ENCODE data around the gene ERO1B. TPM values are rescaled to one million over a fixed set of nuclear protein-coding genes. Genes with fewer than 3 reads are reported as not detected.

The ERO1B gene
- total RNA-seq, 1 experiment from 2014 or later, result 6.4 TPM

DNA sequence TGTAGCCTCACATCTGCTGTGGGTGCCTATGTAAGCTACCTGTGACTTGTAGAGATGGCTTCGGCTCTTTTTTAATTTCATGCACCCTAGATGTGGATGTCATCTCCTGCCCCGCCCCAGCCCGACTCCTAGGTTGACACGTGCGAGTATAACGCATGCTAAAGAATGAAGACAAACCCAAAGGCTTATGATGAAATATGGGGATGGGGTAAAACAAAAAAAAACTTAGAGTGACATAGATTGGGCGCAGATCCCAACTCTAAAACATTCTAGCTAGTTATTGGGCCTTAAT lies 613 bp upstream of the ERO1B start:
- intact Hi-C loops (cut with micrococcal nuclease; ENCODE audit: unreplicated experiment), result loop anchor here (5.0 to 10.0 kb wide), 2 partner anchors 138 to 175 kb away; partner anchors contain the start of gene GPR137B
- BruUV-seq (replicated peaks), result TSS peak; percentile 63
- H3K9me3 Mint-ChIP-seq (ENCODE audit: low read depth, unreplicated experiment), result no peaks in the 10 kb centered on the region
- no peak for DNase-seq
- peak overlapping the region; percentile 70 for H3K4me3 Mint-ChIP-seq (ENCODE audit: low read depth, unreplicated experiment)
- H3K4me1 Mint-ChIP-seq (ENCODE audit: low read depth, unreplicated experiment), result peaks cover 23% of the 10 kb centered on the region
- CTCF ChIA-PET, result no interaction called here
- peak overlapping the region; percentile 54 for H3K27ac Mint-ChIP-seq (ENCODE audit: unreplicated experiment)
- H3K36me3 Mint-ChIP-seq (ENCODE audit: insufficient read depth, unreplicated experiment), result peaks cover 19% of the 10 kb centered on the region
- TF ChIP-seq, protein P1, sequence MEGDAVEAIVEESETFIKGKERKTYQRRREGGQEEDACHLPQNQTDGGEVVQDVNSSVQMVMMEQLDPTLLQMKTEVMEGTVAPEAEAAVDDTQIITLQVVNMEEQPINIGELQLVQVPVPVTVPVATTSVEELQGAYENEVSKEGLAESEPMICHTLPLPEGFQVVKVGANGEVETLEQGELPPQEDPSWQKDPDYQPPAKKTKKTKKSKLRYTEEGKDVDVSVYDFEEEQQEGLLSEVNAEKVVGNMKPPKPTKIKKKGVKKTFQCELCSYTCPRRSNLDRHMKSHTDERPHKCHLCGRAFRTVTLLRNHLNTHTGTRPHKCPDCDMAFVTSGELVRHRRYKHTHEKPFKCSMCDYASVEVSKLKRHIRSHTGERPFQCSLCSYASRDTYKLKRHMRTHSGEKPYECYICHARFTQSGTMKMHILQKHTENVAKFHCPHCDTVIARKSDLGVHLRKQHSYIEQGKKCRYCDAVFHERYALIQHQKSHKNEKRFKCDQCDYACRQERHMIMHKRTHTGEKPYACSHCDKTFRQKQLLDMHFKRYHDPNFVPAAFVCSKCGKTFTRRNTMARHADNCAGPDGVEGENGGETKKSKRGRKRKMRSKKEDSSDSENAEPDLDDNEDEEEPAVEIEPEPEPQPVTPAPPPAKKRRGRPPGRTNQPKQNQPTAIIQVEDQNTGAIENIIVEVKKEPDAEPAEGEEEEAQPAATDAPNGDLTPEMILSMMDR (IDR thresholded peaks at IDR 0.05; ENCODE audit: unreplicated experiment), result no peak
- peaks cover 42% of the 10 kb centered on the region for H3K27me3 Mint-ChIP-seq (ENCODE audit: unreplicated experiment)

DNA sequence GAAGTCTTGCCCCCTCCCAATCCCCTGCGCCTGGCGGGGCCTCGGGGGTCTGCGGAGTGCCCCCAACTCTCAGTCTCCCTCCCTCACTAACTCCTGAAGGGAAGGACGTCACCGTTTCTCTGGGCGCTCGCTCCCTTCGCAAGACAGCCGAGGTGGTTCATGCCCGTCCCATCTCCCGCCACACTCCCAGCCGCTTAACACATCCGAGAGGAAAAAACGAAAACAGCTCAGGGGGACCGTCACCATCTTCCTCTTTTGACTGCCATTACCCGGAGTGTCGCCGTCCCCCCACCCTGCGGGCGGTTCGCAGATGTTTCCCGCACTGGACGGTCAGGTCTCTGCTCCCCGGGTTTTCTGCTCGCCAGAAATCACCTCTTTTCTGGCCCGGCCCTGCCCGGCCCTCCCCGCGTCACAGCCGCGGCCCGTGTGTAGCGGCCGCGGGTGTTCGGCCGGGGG lies 532 bp downstream of the ERO1B start:
- DNase-seq, result peak; percentile 34
- TF ChIP-seq, protein P1 (IDR thresholded peaks at IDR 0.05; ENCODE audit: unreplicated experiment), result no peak
- Mint-ChIP-seq H3K27me3 (ENCODE audit: unreplicated experiment) (peaks cover 37% of the 10 kb centered on the region), H3K27ac (ENCODE audit: unreplicated experiment) (no peak overlapping the region), H3K36me3 (ENCODE audit: insufficient read depth, unreplicated experiment) (peaks cover 19% of the 10 kb centered on the region), H3K4me1 (ENCODE audit: low read depth, unreplicated experiment) (peaks cover 23% of the 10 kb centered on the region), H3K4me3 (ENCODE audit: low read depth, unreplicated experiment) (peak overlapping the region; percentile 70), H3K9me3 (ENCODE audit: low read depth, unreplicated experiment) (no peaks in the 10 kb centered on the region)
- BruUV-seq (replicated peaks), result no TSS peak
- CTCF ChIA-PET, result no interaction called here
- intact Hi-C loops (cut with micrococcal nuclease; ENCODE audit: unreplicated experiment), result loop anchor here (5.0 to 10.0 kb wide), 2 partner anchors 136 to 174 kb away; partner anchors contain the start of gene GPR137B

DNA sequence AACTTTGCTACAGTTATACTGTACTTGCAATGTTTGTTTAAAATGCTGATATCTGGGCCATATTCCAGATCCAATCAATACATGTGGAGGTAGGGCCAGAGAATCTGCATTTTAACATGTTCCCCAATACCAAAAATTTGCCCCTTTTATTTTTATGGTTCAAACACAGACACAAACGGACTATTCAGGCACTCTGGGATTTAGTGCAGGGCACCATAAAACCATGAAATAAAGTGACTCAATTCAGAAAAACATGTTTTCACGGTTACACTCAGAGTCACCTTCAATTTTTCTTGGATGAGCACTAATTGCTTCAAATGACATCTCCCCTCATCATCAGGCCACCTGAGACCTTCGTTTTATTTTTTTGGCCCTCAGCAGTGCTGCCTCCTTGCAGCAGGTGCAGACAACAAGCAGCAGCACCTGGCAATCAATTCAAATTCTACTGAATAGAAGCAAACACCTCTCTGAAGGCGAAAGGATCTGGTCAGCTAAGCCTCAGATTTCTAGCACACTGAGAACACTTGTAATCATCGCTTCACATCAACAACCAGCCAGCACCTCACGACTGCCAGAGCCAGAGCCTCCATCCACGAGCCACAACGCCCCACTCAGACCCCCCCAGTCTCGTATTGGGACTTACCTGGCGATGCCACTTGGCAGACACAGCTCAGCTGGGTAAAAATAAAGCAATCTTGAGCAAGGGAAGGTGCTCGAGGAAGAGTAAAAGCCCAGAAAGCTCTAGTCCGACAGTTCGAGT lies 1.1 kb downstream of the ERO1B start:
- Mint-ChIP-seq H3K4me3 (ENCODE audit: low read depth, unreplicated experiment) (peak overlapping the region; percentile 70), H3K27me3 (ENCODE audit: unreplicated experiment) (peaks cover 31% of the 10 kb centered on the region), H3K36me3 (ENCODE audit: insufficient read depth, unreplicated experiment) (peaks cover 19% of the 10 kb centered on the region), H3K9me3 (ENCODE audit: low read depth, unreplicated experiment) (peaks cover 2% of the 10 kb centered on the region), H3K4me1 (ENCODE audit: low read depth, unreplicated experiment) (peaks cover 23% of the 10 kb centered on the region), H3K27ac (ENCODE audit: unreplicated experiment) (no peak overlapping the region)
- CTCF ChIA-PET, result no interaction called here
- TF ChIP-seq, protein P1 (IDR thresholded peaks at IDR 0.05; ENCODE audit: unreplicated experiment), result no peak
- intact Hi-C loops (cut with micrococcal nuclease; ENCODE audit: unreplicated experiment), result loop anchor here (5.0 to 10.0 kb wide), 2 partner anchors 136 to 173 kb away; partner anchors contain the start of gene GPR137B
- BruUV-seq (replicated peaks), result TSS peak; percentile 36
- DNase-seq, result peak; percentile 25

DNA sequence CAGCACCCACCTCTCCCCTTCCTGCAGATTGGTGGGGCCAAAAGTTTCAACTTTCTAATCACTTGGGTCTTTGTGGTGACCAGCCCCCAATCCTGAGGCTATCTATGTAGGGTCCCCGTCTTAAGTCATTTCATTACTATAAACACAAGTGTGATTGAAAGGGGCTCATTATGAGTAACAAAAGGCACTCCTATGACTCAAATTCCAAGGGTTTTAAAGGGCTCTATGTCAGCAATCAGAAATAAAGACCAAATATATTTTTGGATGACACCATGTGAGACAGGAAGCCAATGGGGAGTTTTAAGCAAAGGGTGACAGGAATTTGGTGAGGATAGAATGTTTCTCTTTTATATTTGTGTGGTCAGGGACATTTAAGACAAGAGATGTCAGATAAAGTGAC lies 6.2 kb downstream of the ERO1B start:
- peaks cover 3% of the 10 kb centered on the region for H3K4me1 Mint-ChIP-seq (ENCODE audit: low read depth, unreplicated experiment)
- no TSS peak for BruUV-seq (replicated peaks)
- peaks cover 1% of the 10 kb centered on the region for H3K36me3 Mint-ChIP-seq (ENCODE audit: insufficient read depth, unreplicated experiment)
- TF ChIP-seq, protein P1 (IDR thresholded peaks at IDR 0.05; ENCODE audit: unreplicated experiment), result no peak
- intact Hi-C loops (cut with micrococcal nuclease; ENCODE audit: unreplicated experiment), result no loop called here
- peaks cover 2% of the 10 kb centered on the region for H3K9me3 Mint-ChIP-seq (ENCODE audit: low read depth, unreplicated experiment)
- CTCF ChIA-PET, result interaction anchor here (0.5 kb wide), 1 partner anchor 192 kb away, joined by 3 read pairs; no protein-coding TSS in a partner anchor
- H3K27ac Mint-ChIP-seq (ENCODE audit: unreplicated experiment), result no peak overlapping the region
- no peak overlapping the region for H3K4me3 Mint-ChIP-seq (ENCODE audit: low read depth, unreplicated experiment)
- no peak for DNase-seq
- no peaks in the 10 kb centered on the region for H3K27me3 Mint-ChIP-seq (ENCODE audit: unreplicated experiment)
